HG02759 (cell line): Measurements from ENCODE around the gene TBC1D26.
"Not testable (repeated sequence)": the region's sequence is repeated elsewhere in the genome, so short reads cannot be mapped to it uniquely, and the experiment has no call there.

Source experiments
- ATAC-seq: cut with Tn5 transposase; IDR thresholded peaks from one replicate; pipeline ENCODE4 v1.9.1; 2021; ENCODE audit warnings: mild to moderate bottlenecking, moderate library complexity; ENCODE audit not compliant: unreplicated experiment

TBC1D26 gene

GRCh38 chr17:15731900-15732299 is at the start of gene TBC1D26:
Gene TBC1D26 (plus strand): TSS chr17:15732283. CDS start chr17:15735349, 3,066 bp downstream.
- not testable (repeated sequence) for ATAC-seq

GRCh38 chr17:15683135-15683534 is 48.9 kb upstream of the TBC1D26 start:
- ATAC-seq: not testable (repeated sequence)

- ATAC-seq: peak; percentile 91
These were observed 48.1 kb upstream of the TBC1D26 start, which contains the start of gene TRIM16 for GRCh38 chr17:15683824-15684478. Gene TRIM16 (minus strand): TSS chr17:15684311. CDS start chr17:15651609, 32,702 bp downstream.

- not testable (repeated sequence) for ATAC-seq
These were observed 44.6 kb upstream of the TBC1D26 start for GRCh38 chr17:15687494-15687893.

GRCh38 chr17:15698967-15699366 is 33.1 kb upstream of the TBC1D26 start:
- not testable (repeated sequence) for ATAC-seq

GRCh38 chr17:15699413-15699924 is 32.6 kb upstream of the TBC1D26 start, which contains the start of gene ZNF286A:
Gene ZNF286A (plus strand): TSS chr17:15699752. CDS start chr17:15700330, 578 bp downstream.
- peak; percentile 98 for ATAC-seq

- ATAC-seq: not testable (repeated sequence)
These were observed 32.1 kb upstream of the TBC1D26 start for GRCh38 chr17:15699937-15700336.

- ATAC-seq: not testable (repeated sequence)
These were observed 27.8 kb upstream of the TBC1D26 start for GRCh38 chr17:15704239-15704638.

- not testable (repeated sequence) for ATAC-seq
These were observed 27.3 kb upstream of the TBC1D26 start for GRCh38 chr17:15704813-15705212.

GRCh38 chr17:15708879-15709278 is 23.2 kb upstream of the TBC1D26 start:
- not testable (repeated sequence) for ATAC-seq

GRCh38 chr17:15716601-15717563 is 15.2 kb upstream of the TBC1D26 start:
- not testable (repeated sequence) for ATAC-seq

GRCh38 chr17:15730535-15730934 is 1.5 kb upstream of the TBC1D26 start:
- ATAC-seq: not testable (repeated sequence)

- not testable (repeated sequence) for ATAC-seq
These were observed 1.2 kb downstream of the TBC1D26 start for GRCh38 chr17:15733174-15733789.

GRCh38 chr17:15736578-15736977 is 4.5 kb downstream of the TBC1D26 start:
- not testable (repeated sequence) for ATAC-seq

GRCh38 chr17:15738066-15738465 is 6.0 kb downstream of the TBC1D26 start:
- ATAC-seq: no peak

GRCh38 chr17:15739259-15739658 is 7.2 kb downstream of the TBC1D26 start:
- ATAC-seq: not testable (repeated sequence)

- ATAC-seq: not testable (repeated sequence)
These were observed 8.0 kb downstream of the TBC1D26 start for GRCh38 chr17:15740041-15740440.

- ATAC-seq: no peak
These were observed 8.6 kb downstream of the TBC1D26 start for GRCh38 chr17:15740570-15741120.

- ATAC-seq: no peak
These were observed 9.5 kb downstream of the TBC1D26 start for GRCh38 chr17:15741624-15742023.

GRCh38 chr17:15742051-15742795 is 10.1 kb downstream of the TBC1D26 start:
- no peak for ATAC-seq
